Left ventricle myocardium inferior (tissue), 1 donor: ENCODE measurements around the gene INTS14. TPM values are rescaled to one million over a fixed set of nuclear protein-coding genes. Genes with fewer than 3 reads are reported as not detected.

Experiments
- DNase-seq: peaks from one replicate; pipeline ENCODE4 v3.0.0-alpha.2; 2020
- H3K27ac ChIP-seq: fragments of 200-600 bp; replicated peaks from 2 replicates; pipeline ENCODE4 v1.8.0; 2021
- H3K27me3 ChIP-seq: fragments of 200-600 bp; 2 replicates; pipeline ENCODE4 v1.8.0; 2021; ENCODE audit warnings: low read depth
- H3K36me3 ChIP-seq: fragments of 200-600 bp; 2 replicates; pipeline ENCODE4 v1.8.0; 2021
- H3K4me1 ChIP-seq: fragments of 200-600 bp; 2 replicates; pipeline ENCODE4 v1.8.0; 2021
- H3K4me3 ChIP-seq: fragments of 200-600 bp; 2 replicates; pipeline ENCODE4 v1.8.0; 2021; ENCODE audit warnings: mild to moderate bottlenecking, moderate library complexity
- H3K9me3 ChIP-seq: fragments of 200-600 bp; replicated peaks from 2 replicates; pipeline ENCODE4 v1.8.0; 2021
- intact Hi-C: fragments of 100-400 bp; cut with micrococcal nuclease; formaldehyde crosslinking; loops from one replicate; pipeline ENCODE4 v1.11.0; 2022
- total RNA-seq: library from RNA; stranded (reverse); fragmentation: NEBNext Ultra II Directional; extraction: Animal tissue kit (Norgen Biotek cat#: 25700); gene quantifications from one replicate; pipeline ENCODE4 v1.2.1, GENCODE V29; 2021
- TF ChIP-seq, protein P1 (sequence below): fragments of 200-600 bp; IDR thresholded peaks from 2 replicates; pipeline ENCODE4 v1.8.0; 2021; ENCODE audit warnings: antibody characterized with exemption, mild to moderate bottlenecking, borderline replicate concordance
- donor health status: DM: no; HTN: yes; CAD: no; lungs with severe emphysema.

INTS14 gene
- total RNA-seq, 1 donor from 2014 or later: 12.2 TPM

DNA sequence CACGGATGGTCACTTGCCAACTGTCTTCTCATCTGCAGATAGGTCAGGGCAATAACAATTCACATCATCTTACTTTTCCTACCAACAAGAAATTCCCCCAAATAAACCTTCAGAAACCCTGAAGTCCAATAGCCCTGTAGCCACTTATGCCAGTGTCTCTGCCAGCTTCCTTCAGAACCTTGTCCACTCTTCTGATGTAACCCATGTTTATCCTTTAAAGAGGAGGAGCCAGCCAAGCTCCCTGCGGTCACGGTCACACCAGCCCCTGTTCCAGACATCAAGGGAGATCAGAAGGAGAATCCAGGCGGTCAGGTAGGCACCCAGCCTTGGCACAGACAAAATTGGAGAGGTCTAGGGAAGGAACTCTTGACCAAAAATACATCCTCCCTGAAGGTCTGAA, 34.5 kb upstream of the INTS14 start:
- Histone ChIP-seq H3K4me3 (no peak overlapping the region), H3K36me3 (no peaks in the 10 kb centered on the region), H3K27ac (no peak overlapping the region), H3K4me1 (peaks cover 20% of the 10 kb centered on the region), H3K9me3 (no peaks in the 10 kb centered on the region), H3K27me3 (no peaks in the 10 kb centered on the region)
- intact Hi-C loops: no loop called here
- no peak for DNase-seq
- TF ChIP-seq, protein P1, sequence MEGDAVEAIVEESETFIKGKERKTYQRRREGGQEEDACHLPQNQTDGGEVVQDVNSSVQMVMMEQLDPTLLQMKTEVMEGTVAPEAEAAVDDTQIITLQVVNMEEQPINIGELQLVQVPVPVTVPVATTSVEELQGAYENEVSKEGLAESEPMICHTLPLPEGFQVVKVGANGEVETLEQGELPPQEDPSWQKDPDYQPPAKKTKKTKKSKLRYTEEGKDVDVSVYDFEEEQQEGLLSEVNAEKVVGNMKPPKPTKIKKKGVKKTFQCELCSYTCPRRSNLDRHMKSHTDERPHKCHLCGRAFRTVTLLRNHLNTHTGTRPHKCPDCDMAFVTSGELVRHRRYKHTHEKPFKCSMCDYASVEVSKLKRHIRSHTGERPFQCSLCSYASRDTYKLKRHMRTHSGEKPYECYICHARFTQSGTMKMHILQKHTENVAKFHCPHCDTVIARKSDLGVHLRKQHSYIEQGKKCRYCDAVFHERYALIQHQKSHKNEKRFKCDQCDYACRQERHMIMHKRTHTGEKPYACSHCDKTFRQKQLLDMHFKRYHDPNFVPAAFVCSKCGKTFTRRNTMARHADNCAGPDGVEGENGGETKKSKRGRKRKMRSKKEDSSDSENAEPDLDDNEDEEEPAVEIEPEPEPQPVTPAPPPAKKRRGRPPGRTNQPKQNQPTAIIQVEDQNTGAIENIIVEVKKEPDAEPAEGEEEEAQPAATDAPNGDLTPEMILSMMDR: no peak

DNA sequence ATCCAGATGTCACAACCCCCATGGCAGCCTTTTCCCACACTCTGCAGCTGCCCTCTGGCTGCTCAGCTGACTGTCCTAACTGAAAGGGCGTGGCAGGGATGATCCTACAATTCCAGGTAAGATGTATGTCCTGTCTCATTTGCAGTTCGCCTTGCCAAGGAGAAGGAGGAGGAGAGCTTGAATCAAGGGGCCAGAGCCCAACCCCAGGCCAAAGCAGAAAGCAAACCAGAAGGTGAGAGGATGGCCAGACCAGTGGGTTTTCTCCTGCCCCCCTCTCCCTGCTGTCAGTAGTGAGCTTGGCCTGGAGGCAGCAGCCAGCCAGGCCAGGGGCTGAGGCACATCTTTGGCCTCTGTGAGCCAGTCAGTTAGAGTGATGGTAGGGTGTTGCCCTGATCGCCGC, 33.4 kb upstream of the INTS14 start:
- H3K9me3 ChIP-seq: no peaks in the 10 kb centered on the region
- no peaks in the 10 kb centered on the region for H3K36me3 ChIP-seq
- no peaks in the 10 kb centered on the region for H3K27me3 ChIP-seq
- DNase-seq: no peak
- intact Hi-C loops: no loop called here
- no peak overlapping the region for H3K4me3 ChIP-seq
- peaks cover 20% of the 10 kb centered on the region for H3K4me1 ChIP-seq
- H3K27ac ChIP-seq: no peak overlapping the region
- TF ChIP-seq, protein P1: no peak

DNA sequence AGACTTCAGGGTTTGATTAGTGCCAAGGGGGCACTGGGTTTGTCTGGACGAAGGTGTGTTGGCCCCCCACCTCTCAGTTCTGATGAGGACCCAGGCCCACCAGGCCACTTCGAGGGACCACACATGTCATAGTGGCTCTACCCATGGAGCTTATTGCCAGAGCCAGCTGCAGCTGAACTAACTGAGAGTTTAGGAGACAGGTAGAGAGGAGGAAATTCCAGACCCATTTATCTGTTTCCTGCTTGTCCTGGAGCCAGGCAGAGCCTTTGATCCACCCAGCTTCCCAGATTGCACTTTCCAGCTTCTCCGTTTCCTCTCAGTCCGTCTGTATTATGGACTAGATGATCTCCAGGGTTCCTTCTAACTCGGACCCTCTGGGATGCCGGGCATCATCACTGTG, 31.7 kb upstream of the INTS14 start:
- no peaks in the 10 kb centered on the region for H3K27me3 ChIP-seq
- no peak overlapping the region for H3K27ac ChIP-seq
- intact Hi-C loops: no loop called here
- TF ChIP-seq, protein P1: no peak
- H3K9me3 ChIP-seq: no peaks in the 10 kb centered on the region
- H3K36me3 ChIP-seq: no peaks in the 10 kb centered on the region
- no peak overlapping the region for H3K4me3 ChIP-seq
- DNase-seq: no peak
- H3K4me1 ChIP-seq: peaks cover 27% of the 10 kb centered on the region

DNA sequence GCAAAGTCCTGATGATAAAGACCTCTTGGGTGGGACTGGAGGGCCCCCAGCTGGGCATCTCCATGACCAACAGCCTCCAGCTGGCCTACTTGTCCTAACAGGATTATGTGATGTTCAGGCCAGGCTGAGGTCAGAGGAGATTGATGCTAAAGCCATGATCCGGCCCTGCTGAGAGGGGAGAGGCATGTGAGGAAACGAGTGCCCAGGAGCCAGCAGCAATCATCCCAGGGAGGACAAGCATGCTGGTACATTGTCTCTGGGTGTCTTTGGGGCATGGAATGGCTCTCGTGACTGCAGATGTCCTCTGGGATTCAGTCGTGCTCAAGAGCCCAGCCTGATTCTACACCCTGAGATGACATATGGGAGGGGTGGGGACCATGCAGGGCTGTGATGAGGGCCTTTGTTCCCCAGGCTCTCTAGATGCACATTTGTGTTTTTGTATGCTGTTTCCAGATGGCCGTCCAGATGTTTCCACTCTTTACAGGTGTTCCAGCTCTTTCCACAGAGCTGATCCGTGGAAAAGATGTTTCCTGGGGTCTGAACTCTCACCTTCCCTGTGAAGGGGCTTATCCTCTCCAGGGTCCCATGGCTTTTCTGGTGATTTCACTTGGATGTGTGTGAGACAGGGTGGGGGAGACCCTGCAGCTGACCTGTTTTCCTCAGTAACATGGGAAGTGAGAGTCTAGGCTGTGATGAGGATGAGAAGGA, 31.0 kb upstream of the INTS14 start:
- Histone ChIP-seq H3K36me3 (no peaks in the 10 kb centered on the region), H3K9me3 (no peaks in the 10 kb centered on the region), H3K27ac (no peak overlapping the region), H3K27me3 (no peaks in the 10 kb centered on the region), H3K4me3 (no peak overlapping the region), H3K4me1 (peaks cover 27% of the 10 kb centered on the region)
- TF ChIP-seq, protein P1: no peak
- intact Hi-C loops: no loop called here
- no peak for DNase-seq

DNA sequence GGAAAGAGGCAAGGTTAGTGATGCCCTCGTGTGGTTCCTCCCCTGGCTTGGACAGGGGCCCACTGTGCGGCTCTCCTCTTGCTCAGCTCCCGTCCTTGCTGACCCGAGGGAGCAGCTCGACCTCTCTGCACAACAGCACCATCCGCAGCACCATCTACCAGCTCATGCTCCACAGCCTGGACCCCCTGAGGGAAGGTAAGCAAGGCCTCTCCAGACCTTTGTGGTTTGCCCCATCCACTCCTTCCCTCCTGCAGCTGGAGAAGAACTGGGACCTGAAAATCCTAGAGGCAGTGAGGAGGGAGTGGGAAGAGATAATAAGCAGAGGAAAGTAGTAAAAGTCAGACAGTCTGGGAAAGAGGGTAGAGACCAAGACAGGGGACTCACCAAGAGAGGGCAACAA, 28.6 kb upstream of the INTS14 start:
- intact Hi-C loops: no loop called here
- Histone ChIP-seq H3K36me3 (no peaks in the 10 kb centered on the region), H3K4me3 (no peak overlapping the region), H3K4me1 (peaks cover 27% of the 10 kb centered on the region), H3K27ac (no peak overlapping the region), H3K9me3 (no peaks in the 10 kb centered on the region), H3K27me3 (no peaks in the 10 kb centered on the region)
- DNase-seq: no peak
- TF ChIP-seq, protein P1: no peak
